HG03432 (cell line): ENCODE measurements around the gene TERB1.
"Not testable (repeated sequence)": the region's sequence is repeated elsewhere in the genome, so short reads cannot be mapped to it uniquely, and the experiment has no call there.

Source experiments
- ATAC-seq: cut with Tn5 transposase; IDR thresholded peaks from one replicate; pipeline ENCODE4 v1.9.1; 2021; ENCODE audit warnings: mild to moderate bottlenecking, moderate library complexity; ENCODE audit not compliant: unreplicated experiment

TERB1 gene

DNA sequence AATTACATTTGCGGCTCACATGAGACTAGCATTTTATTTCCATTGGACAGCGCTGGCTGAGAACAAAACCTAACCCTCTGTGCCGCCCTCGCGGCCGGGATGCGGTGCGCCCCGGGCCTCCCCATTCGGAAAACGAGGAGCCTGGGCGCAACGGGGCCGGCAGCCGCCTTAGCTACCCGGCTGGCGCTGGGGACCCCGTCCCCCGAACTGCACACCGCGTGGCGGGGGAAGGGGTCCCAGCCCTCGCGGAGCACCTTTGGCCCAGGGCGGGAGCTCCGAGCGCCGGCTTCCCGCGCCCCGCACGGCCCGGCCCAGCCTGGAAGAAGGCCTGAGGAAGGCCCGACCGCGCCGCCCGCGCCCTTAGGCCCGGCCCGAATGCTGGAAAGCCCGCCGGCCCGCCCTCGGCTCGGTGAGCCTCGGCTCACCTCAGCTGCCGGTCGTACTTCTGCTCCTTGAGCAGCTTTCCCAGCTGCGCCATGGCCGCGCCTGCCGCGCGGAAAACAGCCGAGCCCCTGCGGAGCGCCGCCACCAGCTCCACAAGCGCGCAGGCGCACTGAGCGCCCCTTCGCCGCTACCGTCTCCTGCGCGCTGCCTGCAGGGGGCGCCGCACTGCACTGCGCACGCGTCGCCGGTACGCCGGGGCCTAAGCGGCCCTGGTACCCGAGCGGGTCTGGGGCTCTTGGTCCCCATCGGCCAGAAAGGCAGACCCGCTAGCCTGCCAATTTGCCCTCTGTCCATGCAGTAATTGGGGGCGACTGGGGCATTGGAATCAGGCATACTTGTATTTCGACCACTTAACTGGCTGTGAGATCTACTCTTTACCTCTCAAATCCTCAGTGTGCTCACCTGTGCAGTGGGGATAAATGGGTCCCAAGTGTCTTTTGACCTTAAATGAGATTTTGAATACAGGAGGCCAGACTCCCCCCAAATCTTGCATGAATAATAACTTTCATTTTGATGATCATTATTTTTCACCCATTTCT, 29.3 kb upstream of the TERB1 start, which contains the start of gene NAE1:
TSS of gene NAE1 (minus strand) at position 555 of the 983 bp plus-strand sequence. CDS start at position 478, 77 bp downstream.
- peak; percentile 93 for ATAC-seq

DNA sequence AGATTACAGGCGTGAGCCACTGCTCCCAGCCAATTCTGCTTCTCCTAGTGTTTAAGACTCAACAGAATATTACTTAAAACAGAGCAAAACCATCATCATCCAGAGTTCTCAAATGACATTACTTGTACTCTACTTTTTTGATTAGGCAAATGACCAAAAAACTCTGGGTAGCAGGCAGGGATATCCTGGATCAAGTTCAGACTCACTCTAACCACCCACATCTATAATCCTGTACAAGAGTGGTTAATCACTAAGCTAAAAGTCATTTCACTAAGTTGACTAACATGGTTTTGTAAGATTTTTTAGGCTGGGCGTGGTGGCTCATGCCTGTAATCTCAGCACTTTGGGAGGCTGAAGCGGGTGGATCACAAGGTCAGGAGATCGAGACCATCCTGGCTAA, 22.6 kb upstream of the TERB1 start:
- ATAC-seq, result no peak

DNA sequence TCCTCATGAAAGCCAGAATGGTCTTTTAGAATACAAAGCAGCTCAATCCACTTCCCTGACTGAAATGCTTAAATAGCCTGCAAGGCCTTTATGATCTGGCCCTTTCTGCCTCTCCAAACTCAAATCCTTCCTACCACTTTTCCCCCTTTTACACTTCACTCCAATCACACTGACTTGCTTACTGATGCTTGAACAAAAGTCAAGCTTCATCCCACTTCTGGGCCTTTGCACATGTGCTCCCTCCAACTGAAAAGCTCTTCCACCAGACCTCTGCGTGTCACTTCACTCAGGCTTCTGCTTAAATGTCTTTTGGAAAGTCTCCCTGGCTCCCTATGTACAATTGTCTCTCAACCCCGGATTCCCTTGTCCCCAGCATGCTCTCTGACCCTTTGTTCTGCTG, 13.3 kb upstream of the TERB1 start:
- no peak for ATAC-seq

DNA sequence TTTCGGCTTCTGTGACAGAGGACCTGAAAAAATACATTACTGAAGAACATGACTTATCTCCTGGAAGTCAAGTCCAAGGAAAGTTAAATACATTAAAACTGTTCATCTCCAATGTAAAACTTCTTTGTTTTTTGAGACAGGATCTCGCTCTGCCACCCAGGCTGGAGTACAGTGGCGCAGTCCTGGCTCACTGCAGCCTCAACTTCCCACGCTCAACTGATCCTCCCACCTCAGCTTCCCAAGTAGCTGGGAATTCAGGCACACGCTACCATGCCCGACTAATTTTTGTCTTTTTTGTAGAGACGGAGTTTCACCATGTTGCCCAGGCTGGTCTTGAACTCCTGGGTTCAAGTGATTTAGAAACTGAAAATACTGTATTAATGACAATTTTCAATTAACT, 9.7 kb upstream of the TERB1 start:
- ATAC-seq, result no peak

DNA sequence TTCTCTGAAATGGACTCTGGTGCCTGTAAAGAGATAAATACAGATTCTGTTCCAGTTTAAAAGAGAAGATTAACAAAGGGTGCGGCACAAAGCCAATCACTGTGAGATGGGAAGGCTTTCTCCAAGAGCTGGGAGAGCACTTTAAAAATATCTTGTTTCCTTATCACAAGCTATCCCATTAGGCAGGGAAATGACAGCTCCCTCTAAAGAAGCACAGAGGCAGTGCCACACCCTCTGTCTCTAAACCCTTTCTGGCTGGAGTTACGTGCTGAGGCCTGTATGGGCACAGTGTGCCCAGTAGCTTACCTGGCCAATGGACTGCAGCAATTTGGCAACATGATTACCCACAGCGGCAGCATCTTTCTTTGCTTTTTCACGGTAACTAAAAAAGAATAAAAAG, 9.0 kb upstream of the TERB1 start:
- no peak for ATAC-seq

DNA sequence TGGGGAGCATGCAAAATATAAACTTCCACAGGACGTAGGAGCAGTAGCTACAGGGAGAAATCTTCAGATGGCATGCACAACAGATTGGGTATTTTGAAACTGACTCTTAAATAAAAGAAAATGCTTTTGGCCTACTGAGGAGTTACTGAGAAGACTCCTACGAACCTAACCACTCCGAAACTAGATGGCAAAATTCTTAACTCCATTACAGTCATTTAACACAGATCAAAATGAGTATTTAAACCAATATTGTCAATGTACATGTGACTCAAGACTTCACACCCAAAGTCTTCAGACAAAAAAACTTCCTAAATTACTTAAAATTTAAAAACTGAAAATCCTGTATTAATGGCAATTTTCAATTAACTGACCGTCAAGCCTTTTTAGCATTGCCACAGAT, 8.4 kb upstream of the TERB1 start:
- no peak for ATAC-seq

DNA sequence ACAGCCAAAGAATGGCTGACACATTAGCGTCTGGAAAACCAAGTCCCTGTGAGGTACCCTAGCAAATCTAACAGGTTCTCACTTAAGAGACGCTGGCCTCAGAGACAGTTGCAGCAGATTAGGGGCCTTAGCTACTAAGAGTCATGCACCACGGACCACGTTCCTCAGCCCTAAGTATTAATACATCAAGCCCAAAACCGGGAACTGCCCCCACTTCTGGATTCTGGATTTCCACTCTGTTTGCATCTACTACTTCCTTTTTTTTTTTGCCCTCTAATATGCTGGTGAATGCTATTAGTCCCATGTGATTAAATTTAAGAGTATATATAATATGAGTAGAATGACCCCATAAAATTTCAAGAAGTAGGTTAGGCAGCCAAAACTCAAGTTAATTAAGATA, 775 bp upstream of the TERB1 start:
- ATAC-seq, result no peak

DNA sequence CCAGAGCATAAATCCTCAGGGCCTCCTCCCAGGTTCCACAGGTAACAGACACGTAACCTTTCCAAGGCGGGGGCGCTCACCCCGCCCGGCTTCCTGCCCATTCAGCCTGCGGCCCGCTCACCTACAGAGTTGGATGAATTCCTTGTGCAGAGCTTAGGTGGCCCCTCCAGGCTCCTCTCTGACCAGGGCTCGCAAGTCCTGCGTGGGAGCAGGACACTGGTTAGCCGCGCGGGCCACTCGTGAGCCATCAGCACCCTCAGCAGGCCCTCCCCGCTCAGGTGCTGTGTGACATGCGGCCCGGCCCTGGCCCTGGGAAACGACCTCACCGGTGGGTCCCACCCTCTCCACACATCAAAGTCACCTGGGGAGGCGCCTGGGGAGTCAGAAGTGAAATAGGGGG, 528 bp downstream of the TERB1 start:
- ATAC-seq, result no peak

DNA sequence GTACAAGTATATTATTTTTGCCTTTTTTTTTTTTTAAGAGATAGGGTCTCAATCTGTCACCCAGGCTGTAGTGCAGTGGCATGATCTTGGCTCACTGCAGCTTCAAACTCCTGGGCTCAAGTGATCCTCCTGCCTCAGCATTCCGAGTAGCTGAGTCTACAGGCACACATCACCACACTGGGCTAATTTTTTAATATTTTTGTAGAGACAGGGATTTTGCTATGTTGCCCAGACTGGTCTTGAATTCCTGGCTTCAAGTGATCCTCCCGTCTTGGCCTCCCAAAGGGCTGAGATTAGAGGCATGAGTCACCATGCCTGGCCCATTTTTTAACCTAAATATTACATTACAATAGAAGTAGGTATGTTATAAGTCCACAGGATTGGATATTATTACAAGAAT, 3.2 kb downstream of the TERB1 start:
- ATAC-seq, result no peak

DNA sequence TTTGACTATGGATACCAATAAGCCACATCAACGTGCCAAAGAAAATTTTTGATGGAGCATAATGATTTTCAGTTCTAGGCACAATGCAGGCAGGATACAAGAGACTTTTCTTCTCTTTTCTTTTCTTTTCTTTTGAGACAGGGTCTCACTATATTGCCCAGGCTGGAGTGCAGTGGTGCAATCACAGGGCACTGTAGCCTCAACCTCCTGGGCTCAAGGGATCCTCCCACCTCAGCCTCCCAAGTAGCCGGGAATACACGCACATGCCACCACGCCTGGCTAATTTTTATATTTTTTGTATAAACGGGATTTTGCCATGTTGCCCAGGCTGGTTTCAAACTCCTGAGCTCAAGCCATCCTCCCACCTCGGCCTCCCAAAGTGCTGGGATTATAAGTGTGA, 7.4 kb downstream of the TERB1 start:
- ATAC-seq, result not testable (repeated sequence)

DNA sequence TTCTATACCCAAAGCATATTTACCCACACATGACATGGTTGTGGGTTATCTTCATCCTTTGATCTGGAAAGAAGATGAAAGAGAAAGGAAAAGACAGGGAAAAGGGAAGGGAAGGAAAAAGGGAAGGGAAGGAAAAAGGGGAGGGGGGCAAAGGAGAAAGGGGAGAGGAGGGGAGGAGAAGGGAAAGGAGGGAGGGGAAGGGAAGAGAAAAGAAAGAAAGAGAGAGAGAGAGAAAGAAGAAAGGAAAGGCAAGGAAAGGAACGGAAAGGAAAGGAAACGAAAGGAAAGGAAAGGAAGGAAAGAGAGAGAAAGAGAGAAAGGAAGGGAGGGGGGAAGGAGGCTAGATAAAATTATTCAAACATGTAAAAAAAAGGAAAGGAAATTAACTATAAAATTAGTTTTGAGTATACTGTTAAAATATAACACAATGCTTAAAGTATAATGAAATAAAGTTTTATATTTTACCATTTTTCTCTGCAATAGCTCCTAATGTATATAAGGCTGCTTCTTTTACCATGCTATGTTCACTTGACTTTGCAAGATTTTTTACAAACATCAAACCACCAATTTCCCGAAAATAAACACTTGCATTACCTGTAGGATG, 11.2 kb downstream of the TERB1 start:
- no peak for ATAC-seq

DNA sequence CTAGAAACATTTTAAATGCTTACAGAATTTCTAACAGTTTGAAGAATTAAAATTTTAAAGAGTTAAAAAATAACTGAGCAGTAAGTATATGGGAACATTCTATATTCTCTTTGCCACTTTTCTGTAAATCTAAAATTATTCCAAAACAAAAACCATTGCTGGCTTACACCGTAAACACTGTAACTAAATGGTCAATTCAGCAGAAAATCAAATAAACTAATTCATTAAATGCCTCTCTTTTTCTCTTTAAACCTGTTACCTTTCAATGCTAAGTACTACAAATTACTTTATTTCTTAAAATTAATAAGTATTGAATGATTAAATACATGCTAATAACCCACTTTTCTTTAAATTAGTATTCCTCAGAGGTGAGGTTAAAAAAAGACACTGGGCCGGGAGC, 14.0 kb downstream of the TERB1 start:
- ATAC-seq, result no peak

DNA sequence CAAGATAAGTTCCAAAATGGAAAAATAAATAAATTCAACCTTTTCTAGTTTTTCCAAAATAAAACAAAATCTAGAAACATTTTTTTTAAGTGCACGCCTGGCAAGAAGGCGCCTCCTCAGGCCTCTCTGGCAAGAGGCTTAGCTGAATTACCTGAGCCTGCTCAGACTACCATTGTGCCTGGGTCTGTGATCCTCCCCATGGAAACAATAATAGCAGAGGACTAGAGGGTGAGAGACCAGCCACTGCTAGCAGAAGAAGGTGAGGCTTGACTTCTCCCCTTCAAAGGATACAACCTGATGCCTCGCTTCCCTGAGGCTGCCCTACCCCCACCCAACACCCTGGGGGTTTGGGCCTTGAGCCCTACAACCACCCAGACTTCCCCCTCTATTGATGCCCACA, 14.8 kb downstream of the TERB1 start:
- ATAC-seq, result no peak

DNA sequence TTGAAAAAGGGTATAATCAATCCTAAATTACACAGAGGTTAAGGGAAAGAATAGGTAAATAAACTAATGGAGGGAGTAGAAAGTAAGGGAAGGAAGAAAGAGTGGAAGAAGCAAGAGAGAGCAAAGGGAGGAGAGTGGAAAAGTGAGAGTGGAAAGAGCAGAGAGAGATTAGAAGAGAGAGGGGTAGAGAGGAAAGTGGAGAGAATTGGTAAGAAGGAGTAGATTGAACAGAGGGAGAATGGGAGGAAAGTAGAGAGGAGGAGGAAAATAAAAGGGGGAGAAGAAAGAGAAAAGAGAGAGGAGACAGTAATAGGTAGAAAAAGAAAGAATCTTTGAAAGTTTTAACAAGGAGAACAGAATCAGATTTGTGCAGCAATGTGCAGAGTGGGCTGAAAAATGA, 24.9 kb downstream of the TERB1 start:
- ATAC-seq, result no peak

DNA sequence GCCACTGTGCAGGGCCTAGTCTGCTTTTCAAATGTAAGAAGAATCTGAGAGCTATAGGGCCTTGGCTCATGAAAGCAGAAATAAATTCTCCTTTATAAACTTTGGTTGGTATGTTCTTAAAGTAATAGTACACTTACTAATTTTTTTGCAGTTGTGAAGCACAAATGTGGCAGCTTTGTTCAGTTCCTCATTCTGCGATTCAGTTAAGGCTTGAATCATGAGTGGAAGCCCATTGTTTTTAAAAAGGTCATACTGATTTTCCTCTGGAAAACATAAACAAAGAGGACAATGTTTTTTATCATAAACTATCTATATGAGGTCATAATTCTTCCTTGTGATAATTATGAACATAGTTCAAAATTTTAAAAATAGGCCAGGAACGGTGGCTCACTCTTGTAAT, 26.4 kb downstream of the TERB1 start:
- ATAC-seq, result no peak

DNA sequence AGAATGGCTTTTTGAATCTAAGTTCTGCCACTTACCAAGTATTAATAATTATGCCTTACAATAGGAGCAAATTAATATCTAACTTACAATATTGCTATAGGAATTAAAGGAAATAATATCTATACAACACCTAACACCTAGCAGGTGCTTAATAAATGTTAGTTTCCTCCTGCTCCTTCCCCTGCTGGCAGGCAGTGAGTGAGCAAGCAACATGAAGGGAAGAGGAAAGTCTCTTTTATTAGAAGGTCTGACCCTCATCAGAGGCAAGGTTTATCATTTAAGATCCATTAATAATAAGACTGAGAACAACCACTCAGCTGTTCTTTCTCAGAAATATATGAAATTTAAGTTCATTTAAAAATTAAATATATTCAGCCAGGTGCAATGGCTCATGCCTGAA, 43.3 kb downstream of the TERB1 start:
- no peak for ATAC-seq

DNA sequence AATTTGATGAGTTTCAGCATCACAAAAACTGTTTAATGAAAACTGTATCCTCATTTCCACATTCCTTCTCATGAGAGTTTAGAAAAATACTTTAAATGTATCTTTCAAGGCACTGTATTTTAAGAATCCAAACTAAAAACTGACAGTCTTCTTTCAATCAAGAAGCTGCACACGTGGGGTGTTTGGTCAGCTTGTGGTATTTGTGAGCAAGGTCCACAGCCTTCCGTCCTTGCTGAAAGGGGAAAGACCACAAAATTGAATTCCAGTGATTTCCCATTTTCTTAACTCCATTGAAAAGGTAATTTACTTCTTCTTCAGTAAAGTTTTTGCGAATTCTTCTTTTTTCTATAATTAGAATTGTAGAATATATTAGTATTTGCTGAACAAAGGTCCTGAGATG, 46.6 kb downstream of the TERB1 start:
- no peak for ATAC-seq

DNA sequence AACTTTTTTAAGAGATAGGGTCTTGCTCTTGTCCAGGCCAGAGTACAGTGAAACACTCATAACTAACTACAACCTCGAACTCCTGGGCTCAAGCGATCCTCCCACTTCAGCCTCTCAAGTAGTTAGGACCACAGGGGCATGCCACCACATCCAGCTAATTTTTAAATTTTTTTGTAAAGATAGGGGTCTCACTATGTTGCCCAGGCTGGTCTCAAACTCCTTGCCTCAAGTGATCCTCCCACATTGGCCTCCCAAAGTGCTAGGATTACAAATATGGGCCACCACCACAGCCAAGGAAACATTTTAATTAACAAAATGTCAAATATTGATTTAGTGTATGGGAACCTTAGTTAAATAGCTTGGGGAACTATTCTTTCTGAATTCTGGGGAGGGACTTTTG, 47.2 kb downstream of the TERB1 start:
- ATAC-seq, result no peak

DNA sequence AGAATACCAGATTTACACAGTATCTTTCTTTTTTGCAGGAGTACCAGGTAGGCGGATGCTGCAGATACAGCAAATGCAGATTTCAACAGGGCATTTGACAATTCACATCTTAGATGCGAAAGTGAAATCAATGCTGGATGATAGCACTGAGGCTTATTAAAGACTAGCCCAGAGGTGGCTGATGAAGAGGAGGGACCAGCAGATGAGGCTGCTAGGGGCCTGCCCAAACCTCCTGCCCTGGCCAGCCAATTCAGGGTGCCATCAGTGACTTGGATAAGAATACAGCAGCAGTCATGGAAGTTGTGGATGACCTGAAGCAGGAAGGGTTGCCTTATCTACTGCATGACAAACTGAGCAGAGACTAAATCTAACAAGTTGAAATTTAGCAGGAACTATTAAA, 48.4 kb downstream of the TERB1 start:
- no peak for ATAC-seq

DNA sequence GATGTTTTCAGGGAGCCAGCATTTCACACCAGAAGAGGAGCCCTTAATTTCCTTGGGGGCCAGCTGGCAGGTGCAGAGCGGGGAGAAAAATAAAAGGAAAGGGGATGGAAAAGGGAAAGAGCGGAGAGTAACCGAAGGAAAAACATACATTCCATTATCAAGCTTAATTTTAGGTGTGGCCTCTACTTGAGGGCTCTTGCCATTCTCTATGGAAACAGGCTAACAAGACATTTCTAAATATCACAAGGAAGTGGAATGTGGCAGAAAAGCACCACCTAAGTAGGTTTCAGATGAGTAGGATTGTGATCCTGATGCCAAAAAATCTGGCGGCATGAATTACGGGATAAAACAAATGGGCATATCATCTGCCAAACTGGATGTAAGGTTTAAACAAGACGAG, 49.0 kb downstream of the TERB1 start:
- ATAC-seq, result no peak

DNA sequence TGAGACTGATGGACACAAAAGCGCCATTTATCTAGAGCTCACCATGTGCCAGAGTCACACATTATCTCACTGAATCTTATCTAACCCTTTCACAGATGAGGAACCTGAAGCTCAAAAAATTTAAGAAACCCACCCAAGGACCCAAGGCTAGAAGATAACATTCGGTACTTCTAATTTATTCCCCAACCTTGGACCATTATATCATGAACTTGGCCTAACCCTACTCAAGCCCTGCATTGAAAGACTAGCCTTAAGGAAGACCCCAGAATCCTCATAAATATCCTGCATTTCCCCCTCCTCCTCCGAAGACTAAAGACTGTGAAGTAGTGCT, 49.4 kb downstream of the TERB1 start:
- no peak for ATAC-seq

DNA sequence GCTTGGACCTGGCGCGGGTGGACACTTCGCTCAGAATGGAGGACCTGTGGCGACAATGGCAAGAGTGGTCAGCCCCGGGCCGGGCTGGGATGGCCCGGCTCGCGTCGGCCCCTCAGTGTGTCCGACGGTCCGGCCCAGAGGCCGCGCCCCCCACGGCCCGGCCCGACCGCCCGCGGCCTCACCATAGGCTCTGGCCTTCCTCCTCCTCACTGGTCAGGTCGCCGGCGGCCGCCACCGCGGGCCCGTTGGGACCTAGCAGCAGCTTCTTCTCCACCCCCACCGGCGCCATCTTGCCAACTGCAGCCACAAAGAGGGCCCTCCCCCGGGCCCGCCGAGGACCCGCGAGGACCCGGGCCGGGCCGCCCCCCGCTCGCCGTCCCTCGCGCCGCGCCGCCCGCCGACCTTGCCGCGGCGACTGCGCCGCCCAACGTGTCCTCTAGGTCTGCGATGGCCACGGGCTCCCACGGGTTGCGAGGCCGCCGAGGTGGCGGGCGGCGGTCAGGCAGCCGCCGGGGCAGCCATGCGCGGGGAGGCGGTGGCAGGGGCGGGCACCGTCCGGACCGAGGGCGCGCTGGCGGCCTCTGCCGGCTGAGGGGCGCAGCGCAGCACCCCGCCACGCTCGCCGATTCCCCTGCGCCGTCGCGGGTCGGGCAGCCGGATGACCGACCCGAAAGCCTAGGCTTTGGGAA, 49.9 kb downstream of the TERB1 start, which contains the start of gene DYNC1LI2:
TSS of gene DYNC1LI2 (minus strand) at position 307 of the 689 bp plus-strand sequence. CDS start at position 289, 18 bp downstream.
- peak; percentile 92 for ATAC-seq
